GM12878 (cell line): ENCODE measurements around the gene PKD1L1. TPM values are rescaled to one million over a fixed set of nuclear protein-coding genes. Genes with fewer than 3 reads are reported as not detected.

Experiments used
- ATAC-seq: fragments of 200-7000 bp; cut with Tn5 transposase; 3 replicates; pipeline ENCODE4 v1.9.1; 2020; ENCODE audit warnings: mild to moderate bottlenecking, moderate library complexity
- BruUV-seq: library from RNA; stranded (reverse); fragments of 400-500 nt; replicated peaks from 2 replicates; lab custom pipeline; 2021; lab: Mats Ljungman, UMichigan
- CTCF ChIA-PET: fragments of 300-600 bp; sonication (Branson Sonifier 250); formaldehyde crosslinking; extraction: SDS; loops from one replicate; lab custom pipeline; 2021; ENCODE audit warnings: inconsistent platforms; lab: Yijun Ruan, JAX
- POLR2A ChIA-PET: fragments of 350-600 bp; formaldehyde crosslinking; extraction: SDS; loops from one replicate; lab custom pipeline; 2021; ENCODE audit warnings: inconsistent platforms; lab: Charles Lee
- RAD21 ChIA-PET: fragments of 300-600 bp; sonication (Branson Sonifier 250); formaldehyde crosslinking; loops from one replicate; lab custom pipeline; 2023; ENCODE audit warnings: antibody characterized with exemption; ENCODE audit not compliant: unreplicated experiment; lab: Charles Lee
- SMC1A ChIA-PET: fragments of 300-600 bp; sonication (Branson Sonifier 250); formaldehyde crosslinking; loops from one replicate; lab custom pipeline; 2023; ENCODE audit not compliant: unreplicated experiment, uncharacterized antibody; lab: Charles Lee
- DNase-seq: peaks from one replicate; pipeline ENCODE4 v3.0.0-alpha.2; 2011; ENCODE audit warnings: low read depth, low spot score
- FAIRE-seq: peaks from 3 replicates; lab custom pipeline; 2011; peaks lifted over from hg19 to GRCh38; lab: Jason Lieb, UNC
- H2AFZ ChIP-seq: 2 replicates; pipeline ENCODE4 v1.6.0; 2011; ENCODE audit warnings: low read depth, low read length, control low read depth; ENCODE audit not compliant: control insufficient read depth
- H3K27ac ChIP-seq: 2 replicates; pipeline ENCODE4 v1.5.1; 2011; ENCODE audit warnings: control low read depth; ENCODE audit not compliant: control insufficient read depth, insufficient read depth
- H3K27me3 ChIP-seq, 2 experiments: replicated peaks in 1 of 2; 2 replicates each; pipeline versions ENCODE4 v1.6.0 to v1.6.1; 2011; ENCODE audit warnings: low read length in 1 of 2; ENCODE audit not compliant: control insufficient read depth in 2 of 2, insufficient read depth in 2 of 2
- H3K36me3 ChIP-seq, 2 experiments: 2 replicates each; pipeline ENCODE4 v1.5.1; 2011; ENCODE audit warnings: low read length in 1 of 2; ENCODE audit not compliant: control insufficient read depth in 2 of 2, insufficient read depth in 2 of 2
- H3K4me1 ChIP-seq: 2 replicates; pipeline ENCODE4 v1.6.1; 2011; ENCODE audit warnings: mild to moderate bottlenecking, low read length, moderate library complexity, mixed read lengths; ENCODE audit not compliant: control insufficient read depth, insufficient read depth
- H3K4me2 ChIP-seq: 2 replicates; pipeline ENCODE4 v1.6.0; 2011; ENCODE audit warnings: control low read depth; ENCODE audit not compliant: control insufficient read depth, insufficient read depth
- H3K4me3 ChIP-seq: fragments of 200-600 bp; sonication (generic); 2 replicates; pipeline ENCODE4 v1.5.1; 2016
- H3K79me2 ChIP-seq: 2 replicates; pipeline ENCODE4 v1.6.0; 2011; ENCODE audit warnings: low read length; ENCODE audit not compliant: control insufficient read depth, insufficient read depth
- H3K9ac ChIP-seq: 2 replicates; pipeline ENCODE4 v1.8.0; 2011; ENCODE audit warnings: low read length, control low read depth, mixed read lengths; ENCODE audit not compliant: control insufficient read depth, insufficient read depth
- H3K9me3 ChIP-seq: replicated peaks from 3 replicates; pipeline ENCODE4 v1.5.1; 2011; ENCODE audit warnings: mild to moderate bottlenecking, low read length; ENCODE audit not compliant: control insufficient read depth, insufficient read depth
- H4K20me1 ChIP-seq: 2 replicates; pipeline ENCODE4 v1.6.0; 2011; ENCODE audit not compliant: control insufficient read depth, insufficient read depth
- CBX5 ChIP-seq: sonication (generic); IDR thresholded peaks from 2 replicates; pipeline ENCODE4 v1.6.1; 2016; ENCODE audit warnings: low read depth, moderate library complexity, mild to moderate bottlenecking, inconsistent platforms
- FOXM1 ChIP-seq: IDR thresholded peaks from 2 replicates; pipeline ENCODE4 v1.6.1; 2012; ENCODE audit warnings: low read depth, mild to moderate bottlenecking, inconsistent platforms, low read length, moderate library complexity
- HDAC2 ChIP-seq: fragments of 200-600 bp; sonication (generic); IDR thresholded peaks from 2 replicates; pipeline ENCODE4 v1.6.1; 2017
- HDAC6 ChIP-seq: fragments of 200-600 bp; sonication (generic); IDR thresholded peaks from one replicate; pipeline ENCODE4 v1.8.0; 2017; ENCODE audit warnings: antibody characterized with exemption; ENCODE audit not compliant: unreplicated experiment
- HDGF ChIP-seq: fragments of 450-650 bp; IDR thresholded peaks from 2 replicates; pipeline ENCODE4 v1.6.1; 2016; ENCODE audit warnings: antibody characterized with exemption
- RFX5 ChIP-seq: IDR thresholded peaks from 2 replicates; pipeline ENCODE4 v1.6.1; 2011; ENCODE audit warnings: low read depth, low read length, improper control_type of control experiment
- SPI1 ChIP-seq: IDR thresholded peaks from 2 replicates; pipeline ENCODE4 v1.6.1; 2011; ENCODE audit warnings: low read depth, mild to moderate bottlenecking, low read length, moderate library complexity, borderline replicate concordance; ENCODE audit not compliant: insufficient read depth
- TAF1 ChIP-seq: IDR thresholded peaks from 2 replicates; pipeline ENCODE4 v1.6.1; 2011; ENCODE audit warnings: mild to moderate bottlenecking, low read depth, low read length, borderline replicate concordance
- TCF3 ChIP-seq: IDR thresholded peaks from 2 replicates; pipeline ENCODE4 v1.6.1; 2012; ENCODE audit warnings: low read depth, mild to moderate bottlenecking, low read length, borderline replicate concordance; ENCODE audit not compliant: insufficient read depth
- ZNF207 ChIP-seq: fragments of 450-650 bp; IDR thresholded peaks from 2 replicates; pipeline ENCODE4 v1.6.1; 2014; ENCODE audit warnings: antibody characterized with exemption, mild to moderate bottlenecking, borderline replicate concordance
- WGBS: methylation state at CpG from one replicate; pipeline ENCODE4 v1.1.6; 2016; ENCODE audit warnings: low lambda C conversion rate; ENCODE audit not compliant: insufficient replicate concordance, insufficient coverage; ENCODE audit errors: missing lambda C conversion rate; 5-methylcytosine and 5-hydroxymethylcytosine counted together
- in situ Hi-C: fragments of 300-500 bp; cut with MboI; formaldehyde crosslinking; loops from 9 replicates; pipeline ENCODE4 v1.14.3; 2018; ENCODE audit warnings: mixed read lengths
- intact Hi-C: fragments of 100-400 bp; cut with micrococcal nuclease; formaldehyde crosslinking; loops from one replicate; pipeline ENCODE4 v1.14.2; 2022; ENCODE audit not compliant: unreplicated experiment
- polyA plus RNA-seq, 11 experiments: library from polyadenylated mRNA; depleted of rRNA in 4 of 11; unstranded in 6 of 11; stranded (reverse) in 5 of 11; fragments of >200 nt; fragmentation: Nextera tagmentation in 4 of 11; fragmentation: Illumina TruSeq in 1 of 11; extraction: Ambion mirVana in 4 of 11; extraction: Trizol in 1 of 11; gene quantifications; 1 replicate in 1 of 11; 2 replicates in 10 of 11; pipeline versions ENCODE4 v1.2.1 to v1.2.3, GENCODE V29; 2011 to 2016; ENCODE audit warnings: inconsistent platforms in 2 of 11, missing spikeins in 2 of 11, low read depth in 1 of 11
- total RNA-seq, 4 experiments: library from RNA; depleted of rRNA in 3 of 4; stranded (reverse); fragments of >200 nt in 3 of 4; fragmentation: Illumina TruSeq in 1 of 4; extraction: Trizol in 1 of 4; gene quantifications; 2 replicates each; pipeline versions ENCODE4 v1.2.1 to v1.2.3, GENCODE V29; 2013 to 2021
- TF ChIP-seq, protein P1 (sequence below): fragments of 450-650 bp; formaldehyde crosslinking; IDR thresholded peaks from 2 replicates; pipeline ENCODE4 v1.4.0; 2022; ENCODE audit warnings: mild to moderate bottlenecking, moderate library complexity

PKD1L1 gene
- total and polyA plus RNA-seq, 10 of the 15 experiments (the other 5 are each of a cell fraction or from before 2014, with no cell fraction given), result under 0.01 to 0.05 (median 0.02) TPM; not detected in 3

DNA sequence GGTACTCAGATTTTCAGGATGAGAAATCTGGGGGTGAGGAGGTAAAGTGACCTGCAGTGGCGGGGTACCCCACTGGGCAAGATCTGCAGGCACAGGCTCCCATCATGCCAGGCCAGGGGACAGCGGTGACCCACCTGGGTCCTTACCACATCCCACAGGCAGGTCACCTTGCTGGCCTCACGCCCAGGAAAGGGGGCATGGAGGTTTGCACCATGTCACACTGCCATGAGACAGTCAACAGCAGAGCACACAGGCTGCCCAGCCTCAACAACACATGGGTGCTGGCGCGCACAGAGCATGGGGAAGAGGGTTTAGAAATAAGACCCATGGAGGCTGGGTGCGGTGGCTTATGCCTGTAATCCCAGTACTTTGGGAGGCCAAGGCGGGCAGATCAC is 914 bp downstream of the PKD1L1 start:
- in situ Hi-C loops (loop anchor here (25.0 kb wide), 1 partner anchor 1815 kb away; the partner anchor contains the start of gene VWC2), intact Hi-C loops (no loop called here)
- no peaks in the 10 kb centered on the region for H3K36me3 ChIP-seq
- no peak overlapping the region for H3K27ac ChIP-seq
- no peaks in the 10 kb centered on the region for H4K20me1 ChIP-seq
- TF ChIP-seq CBX5, result no peak
- TF ChIP-seq TAF1, result no peak
- TF ChIP-seq RFX5, result no peak
- TF ChIP-seq, protein P1, sequence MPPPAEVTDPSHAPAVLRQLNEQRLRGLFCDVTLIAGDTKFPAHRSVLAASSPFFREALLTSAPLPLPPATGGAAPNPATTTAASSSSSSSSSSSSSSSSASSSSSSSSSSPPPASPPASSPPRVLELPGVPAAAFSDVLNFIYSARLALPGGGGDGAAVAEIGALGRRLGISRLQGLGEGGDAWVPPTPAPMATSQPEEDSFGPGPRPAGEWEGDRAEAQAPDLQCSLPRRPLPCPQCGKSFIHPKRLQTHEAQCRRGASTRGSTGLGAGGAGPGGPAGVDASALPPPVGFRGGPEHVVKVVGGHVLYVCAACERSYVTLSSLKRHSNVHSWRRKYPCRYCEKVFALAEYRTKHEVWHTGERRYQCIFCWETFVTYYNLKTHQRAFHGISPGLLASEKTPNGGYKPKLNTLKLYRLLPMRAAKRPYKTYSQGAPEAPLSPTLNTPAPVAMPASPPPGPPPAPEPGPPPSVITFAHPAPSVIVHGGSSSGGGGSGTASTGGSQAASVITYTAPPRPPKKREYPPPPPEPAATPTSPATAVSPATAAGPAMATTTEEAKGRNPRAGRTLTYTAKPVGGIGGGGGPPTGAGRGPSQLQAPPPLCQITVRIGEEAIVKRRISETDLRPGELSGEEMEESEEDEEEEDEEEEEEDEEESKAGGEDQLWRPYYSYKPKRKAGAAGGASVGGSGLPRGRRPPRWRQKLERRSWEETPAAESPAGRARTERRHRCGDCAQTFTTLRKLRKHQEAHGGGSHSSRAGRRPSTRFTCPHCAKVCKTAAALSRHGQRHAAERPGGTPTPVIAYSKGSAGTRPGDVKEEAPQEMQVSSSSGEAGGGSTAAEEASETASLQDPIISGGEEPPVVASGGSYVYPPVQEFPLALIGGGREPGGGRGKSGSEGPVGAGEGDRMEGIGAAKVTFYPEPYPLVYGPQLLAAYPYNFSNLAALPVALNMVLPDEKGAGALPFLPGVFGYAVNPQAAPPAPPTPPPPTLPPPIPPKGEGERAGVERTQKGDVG (CRISPR knock-in tag), result no peak
- no peak for TF ChIP-seq TCF3
- no peak for TF ChIP-seq SPI1
- no peak for TF ChIP-seq HDGF
- no peak for TF ChIP-seq HDAC2
- no peak for TF ChIP-seq FOXM1
- no peak for TF ChIP-seq HDAC6
- no peak for TF ChIP-seq ZNF207
- no peaks in the 10 kb centered on the region for H3K4me1 ChIP-seq
- no peaks in the 10 kb centered on the region for H3K79me2 ChIP-seq
- no peak for FAIRE-seq
- ATAC-seq, result no peak
- no peaks in the 10 kb centered on the region for H3K27me3 ChIP-seq
- H3K4me2 ChIP-seq, result no peak overlapping the region
- BruUV-seq, result no TSS peak
- ChIA-PET POLR2A (no interaction called here), SMC1A (interaction anchor here (1.2 to 1.8 kb wide), 3 partner anchors 8 to 21 kb away, joined by 3 to 6 read pairs (median 4); no protein-coding TSS in a partner anchor), RAD21 (no interaction called here), CTCF (interaction anchor here (1.5 to 4.5 kb wide), 4 partner anchors 22 to 163 kb away, joined by 5 to 68 read pairs (median 23); no protein-coding TSS in a partner anchor)
- no peak overlapping the region for H3K4me3 ChIP-seq
- 67% methylated on average over 7 of the region's 7 CpGs for WGBS
- no peak overlapping the region for H2AFZ ChIP-seq
- no peaks in the 10 kb centered on the region for H3K9me3 ChIP-seq
- DNase-seq, result no peak
- no peak overlapping the region for H3K9ac ChIP-seq
